Measurements from ENCODE around the gene KISS1R.
A peak's percentile ranks its signal among the peaks of the same experiment; 100 is the strongest.

KISS1R gene

GRCh38 chr19:896999-897398, 20.1 kb upstream of the KISS1R start:
- H3K4me3 ChIP-seq (ENCODE audit: low read length) = no peak overlapping the region

GRCh38 chr19:897442-898039, 19.6 kb upstream of the KISS1R start:
- no peak overlapping the region for H3K4me3 ChIP-seq (ENCODE audit: low read length)
- DNase-seq (ENCODE audit: low read depth, low spot score) = no peak

More at GRCh38 chr19:896999-897398, 20.1 kb upstream of the KISS1R start:
- no peak for DNase-seq (ENCODE audit: low read depth, low spot score)

GRCh38 chr19:898663-899062, 18.5 kb upstream of the KISS1R start:
- peak; percentile 84 for DNase-seq (ENCODE audit: low read depth, low spot score)
- no peak overlapping the region for H3K4me3 ChIP-seq (ENCODE audit: low read length)

- H3K4me3 ChIP-seq (ENCODE audit: low read length) = no peak overlapping the region
- DNase-seq (ENCODE audit: low read depth, low spot score) = no peak
Measured at GRCh38 chr19:899336-900042, 17.6 kb upstream of the KISS1R start.

- H3K4me3 ChIP-seq (ENCODE audit: low read length) = no peak overlapping the region
- no peak for DNase-seq (ENCODE audit: low read depth, low spot score)
Measured at GRCh38 chr19:900043-900301, 17.2 kb upstream of the KISS1R start.

GRCh38 chr19:900302-901111, 16.6 kb upstream of the KISS1R start:
- no peak overlapping the region for H3K4me3 ChIP-seq (ENCODE audit: low read length)
- DNase-seq (ENCODE audit: low read depth, low spot score) = no peak

GRCh38 chr19:901216-902092, 15.7 kb upstream of the KISS1R start:
- H3K4me3 ChIP-seq (ENCODE audit: low read length) = no peak overlapping the region
- no peak for DNase-seq (ENCODE audit: low read depth, low spot score)

- no peak for DNase-seq (ENCODE audit: low read depth, low spot score)
Measured at GRCh38 chr19:902093-902370, 15.1 kb upstream of the KISS1R start.

GRCh38 chr19:902446-903226, 14.5 kb upstream of the KISS1R start:
- no peak overlapping the region for H3K4me3 ChIP-seq (ENCODE audit: low read length)
- DNase-seq (ENCODE audit: low read depth, low spot score) = no peak

More at GRCh38 chr19:902093-902370, 15.1 kb upstream of the KISS1R start:
- H3K4me3 ChIP-seq (ENCODE audit: low read length) = no peak overlapping the region

- no peak overlapping the region for H3K4me3 ChIP-seq (ENCODE audit: low read length)
- DNase-seq (ENCODE audit: low read depth, low spot score) = no peak
Measured at GRCh38 chr19:903266-903797, 13.8 kb upstream of the KISS1R start.

- H3K4me3 ChIP-seq (ENCODE audit: low read length) = no peak overlapping the region
- no peak for DNase-seq (ENCODE audit: low read depth, low spot score)
Measured at GRCh38 chr19:904545-904944, 12.6 kb upstream of the KISS1R start.

GRCh38 chr19:906480-906879, 10.7 kb upstream of the KISS1R start:
- no peak overlapping the region for H3K4me3 ChIP-seq (ENCODE audit: low read length)
- DNase-seq (ENCODE audit: low read depth, low spot score) = no peak

- no peak for DNase-seq (ENCODE audit: low read depth, low spot score)
- no peak overlapping the region for H3K4me3 ChIP-seq (ENCODE audit: low read length)
Measured at GRCh38 chr19:907183-907853, 9.8 kb upstream of the KISS1R start.

- no peak overlapping the region for H3K4me3 ChIP-seq (ENCODE audit: low read length)
- no peak for DNase-seq (ENCODE audit: low read depth, low spot score)
Measured at GRCh38 chr19:911197-912033, 5.7 kb upstream of the KISS1R start.

GRCh38 chr19:912181-913079, 4.7 kb upstream of the KISS1R start:
- DNase-seq (ENCODE audit: low read depth, low spot score) = no peak
- H3K4me3 ChIP-seq (ENCODE audit: low read length) = peak overlapping the region; percentile 75

- peak within 1 kb of the TSS; percentile 75 for H3K4me3 ChIP-seq (ENCODE audit: low read length)
- no peak for DNase-seq (ENCODE audit: low read depth, low spot score)
Measured at GRCh38 chr19:913080-913748, 3.9 kb upstream of the KISS1R start, which contains the start of gene R3HDM4. Gene R3HDM4 (minus strand): TSS chr19:913219. CDS start chr19:913157, 62 bp downstream.

All from Jurkat, Clone E6-1 (cell line).